H9 (cell line): ENCODE measurements around the gene TTC19. TPM values are rescaled to one million over a fixed set of nuclear protein-coding genes. Genes with fewer than 3 reads are reported as not detected.

Source experiments
- DNase-seq: peaks from one replicate; pipeline ENCODE4 v3.0.0-alpha.2; 2017
- H2AFZ ChIP-seq: one replicate; pipeline ENCODE4 v1.6.1; 2013; ENCODE audit warnings: mild to moderate bottlenecking, low read length, control low read depth, moderate library complexity
- H2AK5ac ChIP-seq: 2 replicates; pipeline ENCODE4 v1.6.1; 2013; ENCODE audit warnings: low read length, control low read depth, mixed read lengths; ENCODE audit not compliant: insufficient read length
- H2BK120ac ChIP-seq: one replicate; pipeline ENCODE4 v1.6.1; 2013; ENCODE audit warnings: low read depth, mild to moderate bottlenecking, low read length, control low read depth, inconsistent platforms; ENCODE audit not compliant: poor library complexity, severe bottlenecking
- H2BK12ac ChIP-seq: 2 replicates; pipeline ENCODE4 v1.6.1; 2013; ENCODE audit warnings: low read length, control low read depth, mixed read lengths, low read depth; ENCODE audit not compliant: insufficient read length
- H2BK15ac ChIP-seq: 2 replicates; pipeline ENCODE4 v1.6.1; 2013; ENCODE audit warnings: low read depth, low read length, control low read depth
- H2BK20ac ChIP-seq: one replicate; pipeline ENCODE4 v1.6.1; 2013; ENCODE audit warnings: low read depth, mild to moderate bottlenecking, low read length, control low read depth, inconsistent platforms; ENCODE audit not compliant: poor library complexity, severe bottlenecking
- H2BK5ac ChIP-seq: 2 replicates; pipeline ENCODE4 v1.6.1; 2013; ENCODE audit warnings: low read length, control low read depth, mixed read lengths; ENCODE audit not compliant: insufficient read length
- H3K14ac ChIP-seq: 2 replicates; pipeline ENCODE4 v1.6.1; 2013; ENCODE audit warnings: low read length, control low read depth; ENCODE audit not compliant: insufficient read depth
- H3K18ac ChIP-seq: 2 replicates; pipeline ENCODE4 v1.6.1; 2013; ENCODE audit warnings: low read depth, mild to moderate bottlenecking, mixed read lengths, low read length, control low read depth; ENCODE audit not compliant: insufficient read length
- H3K23ac ChIP-seq: 2 replicates; pipeline ENCODE4 v1.6.1; 2013; ENCODE audit warnings: low read length, control low read depth, mixed read lengths, low read depth; ENCODE audit not compliant: insufficient read length
- H3K23me2 ChIP-seq: 2 replicates; pipeline ENCODE4 v1.6.1; 2013; ENCODE audit warnings: low read depth, mild to moderate bottlenecking, mixed read lengths, low read length, control low read depth; ENCODE audit not compliant: insufficient read length, poor library complexity, severe bottlenecking
- H3K27ac ChIP-seq: 2 replicates; pipeline ENCODE4 v1.5.1; 2013; ENCODE audit warnings: low read length, control low read depth, mixed read lengths, low read depth; ENCODE audit not compliant: insufficient read length
- H3K27me3 ChIP-seq: 2 replicates; pipeline ENCODE4 v1.6.1; 2013; ENCODE audit warnings: low read length, control low read depth, inconsistent platforms; ENCODE audit not compliant: insufficient read depth
- H3K4ac ChIP-seq: 2 replicates; pipeline ENCODE4 v1.6.1; 2013; ENCODE audit warnings: low read depth, mild to moderate bottlenecking, control low read depth, inconsistent platforms, low read length, moderate library complexity
- H3K4me1 ChIP-seq: 2 replicates; pipeline ENCODE4 v1.6.1; 2013; ENCODE audit warnings: low read length, control low read depth, inconsistent platforms; ENCODE audit not compliant: insufficient read depth
- H3K4me2 ChIP-seq: 2 replicates; pipeline ENCODE4 v1.6.1; 2013; ENCODE audit warnings: low read length, control low read depth, mixed read lengths; ENCODE audit not compliant: insufficient read length, insufficient read depth
- H3K56ac ChIP-seq: 2 replicates; pipeline ENCODE4 v1.6.1; 2013; ENCODE audit warnings: low read depth, mild to moderate bottlenecking, mixed read lengths, low read length, control low read depth; ENCODE audit not compliant: insufficient read length
- H3K79me1 ChIP-seq: 2 replicates; pipeline ENCODE4 v1.6.1; 2013; ENCODE audit warnings: low read depth, mild to moderate bottlenecking, moderate library complexity, low read length, control low read depth, inconsistent platforms; ENCODE audit not compliant: insufficient read depth, poor library complexity, severe bottlenecking
- H3K79me2 ChIP-seq: 2 replicates; pipeline ENCODE4 v1.6.1; 2013; ENCODE audit warnings: low read length, control low read depth, inconsistent platforms; ENCODE audit not compliant: insufficient read depth
- H3K9ac ChIP-seq: 2 replicates; pipeline ENCODE4 v1.6.1; 2013; ENCODE audit warnings: low read length, control low read depth, mixed read lengths; ENCODE audit not compliant: insufficient read length; ENCODE audit errors: extremely low read depth
- H3K9me3 ChIP-seq: one replicate; pipeline ENCODE4 v1.6.1; 2013; ENCODE audit warnings: low read depth, low read length, inconsistent platforms; ENCODE audit not compliant: control insufficient read depth
- H3T11ph ChIP-seq: one replicate; pipeline ENCODE4 v1.6.1; 2013; ENCODE audit warnings: mild to moderate bottlenecking, low read length, control low read depth, inconsistent platforms
- H4K20me1 ChIP-seq: one replicate; pipeline ENCODE4 v1.6.1; 2013; ENCODE audit not compliant: control insufficient read depth, insufficient read length, insufficient read depth
- H4K5ac ChIP-seq: 2 replicates; pipeline ENCODE4 v1.6.1; 2013; ENCODE audit warnings: low read depth, mild to moderate bottlenecking, mixed read lengths, low read length, control low read depth; ENCODE audit not compliant: insufficient read length
- H4K8ac ChIP-seq: replicated peaks from 2 replicates; pipeline ENCODE4 v1.6.1; 2013; ENCODE audit warnings: low read length, control low read depth, mixed read lengths, low read depth; ENCODE audit not compliant: insufficient read length
- H4K91ac ChIP-seq: 2 replicates; pipeline ENCODE4 v1.6.1; 2013; ENCODE audit warnings: low read depth, mild to moderate bottlenecking, moderate library complexity, mixed read lengths, low read length, control low read depth; ENCODE audit not compliant: insufficient read length
- H3K27ac Mint-ChIP-seq, 3 experiments: 2 replicates in 2 of 3; 3 replicates in 1 of 3; pipeline ENCODE4 v1.8.0; 2020 to 2021; ENCODE audit warnings: mixed read lengths in 3 of 3, mild to moderate bottlenecking in 1 of 3, moderate library complexity in 1 of 3
- H3K27me3 Mint-ChIP-seq: 2 replicates; pipeline ENCODE4 v1.8.0; 2021; ENCODE audit warnings: low read depth, mild to moderate bottlenecking, moderate library complexity, mixed read lengths
- H3K36me3 Mint-ChIP-seq, 3 experiments: 2 replicates in 2 of 3; 3 replicates in 1 of 3; pipeline ENCODE4 v1.8.0; 2020 to 2021; ENCODE audit warnings: low read depth in 3 of 3, mixed read lengths in 3 of 3; ENCODE audit not compliant: insufficient read depth in 1 of 3
- H3K4me1 Mint-ChIP-seq, 2 experiments: 2 replicates each; pipeline ENCODE4 v1.8.0; 2020; ENCODE audit warnings: mixed read lengths in 2 of 2
- H3K4me3 Mint-ChIP-seq, 2 experiments: 2 replicates in 1 of 2; 3 replicates in 1 of 2; pipeline ENCODE4 v1.8.0; 2020 to 2021; ENCODE audit warnings: mild to moderate bottlenecking in 2 of 2, mixed read lengths in 2 of 2, moderate library complexity in 1 of 2
- H3K9me3 Mint-ChIP-seq, 2 experiments: 2 replicates in 1 of 2; 3 replicates in 1 of 2; pipeline ENCODE4 v1.8.0; 2020; ENCODE audit warnings: mild to moderate bottlenecking in 2 of 2, mixed read lengths in 2 of 2, moderate library complexity in 1 of 2
- CTCF ChIP-seq: fragments of 200-600 bp; sonication (generic); conservative IDR thresholded peaks from 3 replicates; pipeline ENCODE4 v1.8.0; 2021; ENCODE audit warnings: antibody characterized with exemption, mild to moderate bottlenecking
- total RNA-seq: library from RNA; stranded (reverse); gene quantifications from 2 replicates; pipeline ENCODE4 v1.2.1, GENCODE V29; 2021

The TTC19 gene
- total RNA-seq, 1 experiment from 2014 or later: 64.3 TPM

GRCh38 chr17:16068323-16068722 is 68.7 kb downstream of the TTC19 start:
- H2BK5ac ChIP-seq: no peak overlapping the region

More at GRCh38 chr17:16068323-16068722, 68.7 kb downstream of the TTC19 start:
- Histone ChIP-seq H2BK120ac (no peak overlapping the region), H3K9ac (no peak overlapping the region), H3K9me3 (no peaks in the 10 kb centered on the region), H2AFZ (no peak overlapping the region), H2BK15ac (no peak overlapping the region), H3K23me2 (no peaks in the 10 kb centered on the region), H3K79me1 (no peaks in the 10 kb centered on the region), H3K4ac (no peak overlapping the region), H4K20me1 (no peaks in the 10 kb centered on the region), H3K27me3 (no peaks in the 10 kb centered on the region), H3K18ac (no peak overlapping the region), H3K14ac (no peak overlapping the region), H2BK12ac (no peak overlapping the region), H3K23ac (no peak overlapping the region), H3T11ph (no peak overlapping the region), H3K4me1 (no peaks in the 10 kb centered on the region), H3K56ac (no peak overlapping the region), H3K4me2 (no peak overlapping the region), H3K27ac (no peak overlapping the region), H4K91ac (no peak overlapping the region), H4K5ac (no peak overlapping the region), H4K8ac (no peak overlapping the region), H3K79me2 (no peaks in the 10 kb centered on the region), H2AK5ac (no peak overlapping the region), H2BK20ac (no peak overlapping the region)
- no peak for TF ChIP-seq CTCF
- Mint-ChIP-seq H3K4me1 (no peaks in the 10 kb centered on the region), H3K4me3 (no peak overlapping the region), H3K9me3 (no peaks in the 10 kb centered on the region), H3K27me3 (no peaks in the 10 kb centered on the region), H3K36me3 (peaks cover 24 to 84% (median 72%) of the 10 kb centered on the region in 3 experiments; a peak in 6 of 7 replicates), H3K27ac (no peak overlapping the region; a peak in 2 of 7 replicates)
- DNase-seq: no peak
